ENCODE results near the gene KCNIP1.

KCNIP1 gene

DNA sequence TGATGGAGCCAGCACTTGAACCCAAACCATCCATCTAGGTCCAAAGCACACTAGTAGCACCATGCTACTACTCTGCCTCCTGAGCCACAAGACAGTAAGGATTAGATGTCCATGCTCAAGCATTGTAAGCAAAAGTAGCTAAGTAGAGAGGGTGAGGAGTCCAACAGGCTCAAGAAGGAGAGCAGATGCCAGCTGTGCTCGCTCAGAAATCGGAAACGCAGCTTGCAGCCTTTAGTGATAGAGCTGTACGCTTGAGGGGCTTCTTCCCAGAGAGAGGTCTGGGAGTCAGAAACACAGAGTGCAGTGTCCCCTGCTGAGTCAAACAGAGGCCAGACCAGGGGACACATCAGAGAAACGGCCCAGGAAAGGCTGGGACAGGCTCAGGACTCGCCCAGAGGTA lies 247.0 kb downstream of the KCNIP1 start:
- TF ChIP-seq EZH2phosphoT487 (IDR thresholded peaks at IDR 0.05; ENCODE audit: borderline replicate concordance), result no peak
- TF ChIP-seq, protein P1, sequence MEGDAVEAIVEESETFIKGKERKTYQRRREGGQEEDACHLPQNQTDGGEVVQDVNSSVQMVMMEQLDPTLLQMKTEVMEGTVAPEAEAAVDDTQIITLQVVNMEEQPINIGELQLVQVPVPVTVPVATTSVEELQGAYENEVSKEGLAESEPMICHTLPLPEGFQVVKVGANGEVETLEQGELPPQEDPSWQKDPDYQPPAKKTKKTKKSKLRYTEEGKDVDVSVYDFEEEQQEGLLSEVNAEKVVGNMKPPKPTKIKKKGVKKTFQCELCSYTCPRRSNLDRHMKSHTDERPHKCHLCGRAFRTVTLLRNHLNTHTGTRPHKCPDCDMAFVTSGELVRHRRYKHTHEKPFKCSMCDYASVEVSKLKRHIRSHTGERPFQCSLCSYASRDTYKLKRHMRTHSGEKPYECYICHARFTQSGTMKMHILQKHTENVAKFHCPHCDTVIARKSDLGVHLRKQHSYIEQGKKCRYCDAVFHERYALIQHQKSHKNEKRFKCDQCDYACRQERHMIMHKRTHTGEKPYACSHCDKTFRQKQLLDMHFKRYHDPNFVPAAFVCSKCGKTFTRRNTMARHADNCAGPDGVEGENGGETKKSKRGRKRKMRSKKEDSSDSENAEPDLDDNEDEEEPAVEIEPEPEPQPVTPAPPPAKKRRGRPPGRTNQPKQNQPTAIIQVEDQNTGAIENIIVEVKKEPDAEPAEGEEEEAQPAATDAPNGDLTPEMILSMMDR (conservative IDR thresholded peaks at IDR 0.05; ENCODE audit: low read length), result no peak
- no peaks in the 10 kb centered on the region for H3K9me2 ChIP-seq (replicated peaks; ENCODE audit: low read depth, low read length)
- H3K9me3 ChIP-seq (ENCODE audit: insufficient read depth, low read depth, low read length), result no peaks in the 10 kb centered on the region
- H4K20me1 ChIP-seq (ENCODE audit: insufficient read depth, low read length, poor library complexity, severe bottlenecking), result no peaks in the 10 kb centered on the region
- H3K4me1 ChIP-seq (ENCODE audit: insufficient read depth, low read length, poor library complexity, severe bottlenecking), result no peaks in the 10 kb centered on the region
- no peaks in the 10 kb centered on the region for H3K79me2 ChIP-seq (ENCODE audit: insufficient read depth, low read length)
- H2AFZ ChIP-seq (ENCODE audit: low read length), result no peak overlapping the region
- no peaks in the 10 kb centered on the region for H3K36me3 ChIP-seq (ENCODE audit: insufficient read depth, low read length)
- no peak overlapping the region for H3K4me3 ChIP-seq (ENCODE audit: low read length, poor library complexity, severe bottlenecking)
- H3K9ac ChIP-seq (ENCODE audit: low read depth, low read length, poor library complexity, severe bottlenecking), result no peak overlapping the region
- H3K4me2 ChIP-seq (ENCODE audit: low read depth, low read length, poor library complexity, severe bottlenecking), result no peak overlapping the region
- no peaks in the 10 kb centered on the region for H3K27me3 ChIP-seq (ENCODE audit: insufficient read depth, low read length, poor library complexity, severe bottlenecking)
- no peaks in the 10 kb centered on the region for H3F3A ChIP-seq (ENCODE audit: low read depth)

GRCh38 chr5:170751631-170752030 lies 247.8 kb downstream of the KCNIP1 start:
- Histone ChIP-seq H3K4me3 (ENCODE audit: low read length, poor library complexity, severe bottlenecking) (no peak overlapping the region), H3K4me1 (ENCODE audit: insufficient read depth, low read length, poor library complexity, severe bottlenecking) (no peaks in the 10 kb centered on the region), H4K20me1 (ENCODE audit: insufficient read depth, low read length, poor library complexity, severe bottlenecking) (no peaks in the 10 kb centered on the region), H3K79me2 (ENCODE audit: insufficient read depth, low read length) (no peaks in the 10 kb centered on the region), H3K9ac (ENCODE audit: low read depth, low read length, poor library complexity, severe bottlenecking) (no peak overlapping the region), H3K4me2 (ENCODE audit: low read depth, low read length, poor library complexity, severe bottlenecking) (no peak overlapping the region), H3F3A (ENCODE audit: low read depth) (no peaks in the 10 kb centered on the region), H3K9me3 (ENCODE audit: insufficient read depth, low read depth, low read length) (no peaks in the 10 kb centered on the region), H3K9me2 (replicated peaks; ENCODE audit: low read depth, low read length) (no peaks in the 10 kb centered on the region), H3K36me3 (ENCODE audit: insufficient read depth, low read length) (no peaks in the 10 kb centered on the region), H3K27me3 (ENCODE audit: insufficient read depth, low read length, poor library complexity, severe bottlenecking) (no peaks in the 10 kb centered on the region), H2AFZ (ENCODE audit: low read length) (no peak overlapping the region)
- TF ChIP-seq EZH2phosphoT487 (IDR thresholded peaks at IDR 0.05; ENCODE audit: borderline replicate concordance), result no peak
- TF ChIP-seq, protein P1 (conservative IDR thresholded peaks at IDR 0.05; ENCODE audit: low read length), result no peak

GRCh38 chr5:170752257-170753215 lies 248.7 kb downstream of the KCNIP1 start:
- no peak overlapping the region for H3K4me3 ChIP-seq (ENCODE audit: low read length, poor library complexity, severe bottlenecking)
- no peak overlapping the region for H2AFZ ChIP-seq (ENCODE audit: low read length)
- H3K9me3 ChIP-seq (ENCODE audit: insufficient read depth, low read depth, low read length), result no peaks in the 10 kb centered on the region
- no peak overlapping the region for H3K9ac ChIP-seq (ENCODE audit: low read depth, low read length, poor library complexity, severe bottlenecking)
- no peaks in the 10 kb centered on the region for H3K9me2 ChIP-seq (replicated peaks; ENCODE audit: low read depth, low read length)
- no peaks in the 10 kb centered on the region for H4K20me1 ChIP-seq (ENCODE audit: insufficient read depth, low read length, poor library complexity, severe bottlenecking)
- H3K4me2 ChIP-seq (ENCODE audit: low read depth, low read length, poor library complexity, severe bottlenecking), result no peak overlapping the region
- H3F3A ChIP-seq (ENCODE audit: low read depth), result no peaks in the 10 kb centered on the region
- TF ChIP-seq, protein P1 (conservative IDR thresholded peaks at IDR 0.05; ENCODE audit: low read length), result no peak
- no peak for TF ChIP-seq EZH2phosphoT487 (IDR thresholded peaks at IDR 0.05; ENCODE audit: borderline replicate concordance)
- H3K36me3 ChIP-seq (ENCODE audit: insufficient read depth, low read length), result no peaks in the 10 kb centered on the region
- H3K27me3 ChIP-seq (ENCODE audit: insufficient read depth, low read length, poor library complexity, severe bottlenecking), result no peaks in the 10 kb centered on the region
- H3K4me1 ChIP-seq (ENCODE audit: insufficient read depth, low read length, poor library complexity, severe bottlenecking), result no peaks in the 10 kb centered on the region
- no peaks in the 10 kb centered on the region for H3K79me2 ChIP-seq (ENCODE audit: insufficient read depth, low read length)

All from Loucy (cell line).